Sigmoid colon (tissue), 7 donors: ENCODE measurements around the gene ZSCAN4. TPM values are rescaled to one million over a fixed set of nuclear protein-coding genes. Genes with fewer than 3 reads are reported as not detected.

ENCODE experiments used
- DNase-seq: peaks from one replicate; pipeline ENCODE4 v3.0.0-alpha.2; 2019
- H3K27ac ChIP-seq, 4 donors: fragments of 200-600 bp; sonication (generic); one replicate each; pipeline ENCODE4 v1.5.1; 2016 to 2019; ENCODE audit warnings: mild to moderate bottlenecking in 1 of 4
- H3K27me3 ChIP-seq, 3 donors: fragments of 200-600 bp; sonication (generic); one replicate each; pipeline ENCODE4 v1.5.1; 2019; ENCODE audit warnings: mild to moderate bottlenecking in 1 of 3
- H3K36me3 ChIP-seq, 4 donors: fragments of 200-600 bp; sonication (generic); one replicate each; pipeline ENCODE4 v1.5.1; 2016 to 2019
- H3K4me1 ChIP-seq, 4 donors: fragments of 200-600 bp; sonication (generic); one replicate each; pipeline ENCODE4 v1.5.1; 2017 to 2019
- H3K4me3 ChIP-seq, 4 donors: fragments of 200-600 bp; sonication (generic); one replicate each; pipeline ENCODE4 v1.5.1; 2017 to 2019; ENCODE audit warnings: mild to moderate bottlenecking in 2 of 4, moderate library complexity in 1 of 4
- H3K9me3 ChIP-seq, 4 donors: fragments of 200-600 bp in 3 of 4; sonication (generic) in 3 of 4; one replicate each; pipeline versions ENCODE4 v1.5.1 to v1.6.1; 2013 to 2019
- EP300 ChIP-seq, 4 donors: sonication (generic); formaldehyde crosslinking; IDR thresholded peaks; one replicate each; pipeline ENCODE4 v1.6.1; 2017; ENCODE audit warnings: antibody characterized with exemption in 4 of 4
- POLR2A ChIP-seq, 2 donors: fragments of 450-650 bp; IDR thresholded peaks; one replicate each; pipeline ENCODE4 v1.6.1; 2016; ENCODE audit warnings: antibody characterized with exemption in 2 of 2, mild to moderate bottlenecking in 2 of 2, moderate library complexity in 2 of 2
- POLR2AphosphoS5 ChIP-seq, 4 donors: sonication (generic); formaldehyde crosslinking; IDR thresholded peaks; one replicate each; pipeline ENCODE4 v1.6.1; 2017; ENCODE audit warnings: antibody characterized with exemption in 4 of 4
- WGBS, 2 donors: extraction: QIAGEN DNeasy Blood & Tissue Kit; methylation state at CpG; one replicate each; pipeline ENCODE4 v1.1.7; 2013; 5-methylcytosine and 5-hydroxymethylcytosine counted together
- intact Hi-C: fragments of 100-400 bp; cut with DNase I; formaldehyde crosslinking; loops from one replicate; pipeline ENCODE4 v1.15.1; 2023
- polyA plus RNA-seq, 3 donors: library from polyadenylated mRNA; stranded (reverse); fragments of 200-250 nt; gene quantifications; one replicate each; pipeline ENCODE4 v1.2.3, GENCODE V29; 2013
- total RNA-seq, 4 donors: library from RNA; depleted of rRNA; stranded (reverse); fragments of >200 nt; gene quantifications; one replicate each; pipeline ENCODE4 v1.1.0, GENCODE V29; 2016
- TF ChIP-seq, protein P1 (sequence below), 4 experiments: fragments of 450-650 bp in 3 of 4; fragments of 200-600 bp in 1 of 4; IDR thresholded peaks; one replicate each; pipeline ENCODE4 v1.5.1; 2016 to 2019; ENCODE audit warnings: antibody characterized with exemption in 4 of 4, mild to moderate bottlenecking in 3 of 4, moderate library complexity in 2 of 4
- donor health status: healthy with polysubstance abuse.
- donor health status: Bipolar disorder and iron deficiency.
- donor health status: healthy.

The ZSCAN4 gene
- total RNA-seq = under 1 TPM in 1 of 4 donors, not detected in 3; 0.36 TPM
- not detected for polyA plus RNA-seq

DNA sequence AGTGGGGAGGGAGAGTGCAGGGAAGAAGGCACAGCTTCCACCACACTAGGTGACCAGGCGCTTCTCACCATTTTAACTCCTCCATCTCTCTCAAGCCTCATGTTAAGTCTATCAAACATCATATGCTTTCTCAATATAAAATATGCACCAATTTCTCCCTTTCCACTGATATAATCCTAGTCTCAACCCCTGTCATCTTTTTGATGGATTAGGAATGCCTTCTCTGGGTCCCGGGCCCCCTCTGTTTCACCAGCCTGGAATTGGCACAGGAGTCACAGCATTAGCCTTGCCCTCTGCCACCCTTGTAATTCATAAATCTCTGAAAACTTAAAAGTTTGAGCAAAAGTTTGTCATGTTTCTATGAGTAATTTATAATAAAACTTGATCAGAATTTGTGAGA lies at the start of gene ZSCAN4:
Gene ZSCAN4, plus strand, starts transcription at position 301 of the 400 bp plus-strand sequence. CDS start 7,211 bp downstream, outside the sequence.
- Histone ChIP-seq H3K4me1 (peaks cover 0 to 12% (median 4%) of the 10 kb centered on the region in 4 donors), H3K4me3 (no peak within 1 kb of the TSS), H3K27me3 (no peaks in the 10 kb centered on the region), H3K27ac (no peak within 1 kb of the TSS), H3K36me3 (no peaks in the 10 kb centered on the region), H3K9me3 (no peaks in the 10 kb centered on the region)
- DNase-seq = no peak
- WGBS, 2 donors = 93% methylated on average over 2 of the region's 2 CpGs
- TF ChIP-seq EP300 (IDR thresholded peaks at IDR 0.05) = no peak
- TF ChIP-seq POLR2AphosphoS5 (IDR thresholded peaks at IDR 0.05) = no peak
- TF ChIP-seq POLR2A (IDR thresholded peaks at IDR 0.05) = no peak
- TF ChIP-seq, protein P1, sequence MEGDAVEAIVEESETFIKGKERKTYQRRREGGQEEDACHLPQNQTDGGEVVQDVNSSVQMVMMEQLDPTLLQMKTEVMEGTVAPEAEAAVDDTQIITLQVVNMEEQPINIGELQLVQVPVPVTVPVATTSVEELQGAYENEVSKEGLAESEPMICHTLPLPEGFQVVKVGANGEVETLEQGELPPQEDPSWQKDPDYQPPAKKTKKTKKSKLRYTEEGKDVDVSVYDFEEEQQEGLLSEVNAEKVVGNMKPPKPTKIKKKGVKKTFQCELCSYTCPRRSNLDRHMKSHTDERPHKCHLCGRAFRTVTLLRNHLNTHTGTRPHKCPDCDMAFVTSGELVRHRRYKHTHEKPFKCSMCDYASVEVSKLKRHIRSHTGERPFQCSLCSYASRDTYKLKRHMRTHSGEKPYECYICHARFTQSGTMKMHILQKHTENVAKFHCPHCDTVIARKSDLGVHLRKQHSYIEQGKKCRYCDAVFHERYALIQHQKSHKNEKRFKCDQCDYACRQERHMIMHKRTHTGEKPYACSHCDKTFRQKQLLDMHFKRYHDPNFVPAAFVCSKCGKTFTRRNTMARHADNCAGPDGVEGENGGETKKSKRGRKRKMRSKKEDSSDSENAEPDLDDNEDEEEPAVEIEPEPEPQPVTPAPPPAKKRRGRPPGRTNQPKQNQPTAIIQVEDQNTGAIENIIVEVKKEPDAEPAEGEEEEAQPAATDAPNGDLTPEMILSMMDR (IDR thresholded peaks at IDR 0.05) = no peak
- intact Hi-C loops = no loop called here

DNA sequence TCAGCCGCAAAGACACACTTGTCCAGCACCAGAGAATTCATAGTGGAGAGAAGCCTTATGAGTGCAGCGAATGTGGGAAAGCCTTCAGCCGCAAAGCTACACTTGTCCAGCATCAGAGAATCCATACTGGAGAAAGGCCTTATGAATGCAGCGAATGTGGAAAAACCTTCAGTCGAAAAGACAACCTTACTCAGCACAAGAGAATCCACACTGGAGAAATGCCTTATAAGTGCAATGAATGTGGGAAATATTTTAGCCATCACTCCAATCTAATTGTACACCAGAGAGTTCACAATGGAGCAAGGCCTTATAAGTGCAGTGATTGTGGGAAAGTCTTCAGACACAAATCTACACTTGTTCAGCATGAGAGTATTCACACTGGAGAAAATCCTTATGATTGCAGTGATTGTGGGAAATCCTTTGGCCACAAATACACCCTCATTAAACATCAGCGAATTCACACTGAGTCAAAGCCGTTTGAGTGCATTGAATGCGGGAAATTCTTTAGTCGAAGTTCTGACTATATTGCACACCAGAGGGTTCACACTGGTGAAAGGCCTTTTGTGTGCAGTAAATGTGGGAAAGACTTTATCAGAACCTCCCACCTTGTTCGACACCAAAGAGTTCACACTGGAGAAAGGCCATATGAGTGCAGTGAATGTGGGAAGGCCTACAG lies 47.9 kb upstream of the ZSCAN4 start:
- Histone ChIP-seq H3K9me3 (peaks cover 74 to 99% (median 89%) of the 10 kb centered on the region in 4 donors), H3K36me3 (peaks cover 38 to 92% (median 66%) of the 10 kb centered on the region in 4 donors), H3K27ac (no peak overlapping the region), H3K4me3 (no peak overlapping the region), H3K27me3 (no peaks in the 10 kb centered on the region), H3K4me1 (peaks cover 0 to 2% (median 0%) of the 10 kb centered on the region in 4 donors)
- DNase-seq = no peak
- intact Hi-C loops = no loop called here
- TF ChIP-seq POLR2A (IDR thresholded peaks at IDR 0.05) = no peak
- no peak for TF ChIP-seq EP300 (IDR thresholded peaks at IDR 0.05)
- 98% methylated on average over 10 of the region's 10 CpGs for WGBS, 2 donors

DNA sequence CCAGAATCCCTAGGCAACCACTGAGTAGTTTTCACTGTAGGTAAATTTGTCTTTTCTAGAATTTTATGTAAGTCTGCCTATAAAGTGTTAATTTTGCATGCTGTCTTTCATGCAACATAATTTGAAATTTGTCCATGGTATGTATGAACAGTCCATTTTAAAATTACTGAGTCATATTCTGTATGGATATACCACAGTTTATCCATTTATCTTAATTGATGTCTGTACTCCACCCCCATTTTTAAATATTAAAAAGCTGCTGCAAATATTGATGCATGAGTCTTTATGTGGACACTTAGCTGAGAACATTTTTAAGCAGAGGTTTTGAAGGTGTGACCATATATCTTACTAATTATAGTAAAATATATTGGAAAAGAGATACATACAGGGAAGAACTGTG lies 45.6 kb upstream of the ZSCAN4 start:
- Histone ChIP-seq H3K36me3 (peaks cover 38 to 69% (median 44%) of the 10 kb centered on the region in 4 donors), H3K9me3 (peaks cover 56 to 87% (median 68%) of the 10 kb centered on the region in 4 donors)
- TF ChIP-seq POLR2AphosphoS5 (IDR thresholded peaks at IDR 0.05) (no peak), POLR2A (IDR thresholded peaks at IDR 0.05) (no peak), EP300 (IDR thresholded peaks at IDR 0.05) (no peak)
- TF ChIP-seq, protein P1 (IDR thresholded peaks at IDR 0.05) = no peak

DNA sequence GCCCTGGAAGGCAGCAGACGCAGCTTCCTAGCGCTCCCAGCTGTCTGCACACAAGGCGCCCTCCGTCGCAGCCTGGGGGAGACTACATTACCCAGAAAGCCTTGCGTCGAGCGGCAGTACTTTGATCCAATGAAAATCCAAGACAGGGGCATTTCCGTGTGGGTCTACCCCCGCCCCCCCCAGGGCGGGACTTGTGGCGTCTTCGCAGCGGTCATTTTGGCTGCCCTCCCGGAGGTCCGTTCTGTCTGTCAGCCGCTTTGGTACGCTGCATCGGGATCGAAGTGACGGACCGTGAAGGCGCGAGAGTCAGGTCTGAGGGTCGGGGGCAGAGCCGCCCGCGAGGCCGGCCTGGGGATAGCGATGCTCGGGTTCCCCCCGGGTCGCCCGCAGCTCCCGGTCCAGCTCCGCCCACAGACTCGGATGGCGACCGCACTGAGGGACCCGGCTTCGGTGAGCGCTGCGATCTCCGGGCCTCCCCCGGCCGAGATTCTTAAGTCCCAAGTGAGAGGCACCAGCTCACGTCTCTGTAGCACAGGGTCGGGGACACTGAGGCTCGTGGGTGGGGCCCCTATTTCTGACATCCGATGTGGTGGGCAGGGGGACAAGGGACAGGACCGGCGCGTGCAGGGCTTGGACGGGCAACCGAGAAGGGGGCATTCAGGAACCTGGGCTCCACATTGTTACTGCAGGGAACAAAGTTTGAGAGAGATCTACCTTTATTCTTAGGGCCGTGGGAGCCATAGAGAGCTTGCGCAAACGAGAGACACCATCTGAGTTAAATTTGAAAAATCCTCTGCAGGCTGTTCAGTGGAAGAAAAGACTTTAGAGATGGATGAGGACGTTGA lies 35.5 kb upstream of the ZSCAN4 start, which contains the start of gene ZNF211:
Gene ZNF211, plus strand, starts transcription at position 182 of the 845 bp plus-strand sequence. Its CDS starts 179 bp downstream, at position 361.
- intact Hi-C loops = loop anchor here (2.0 to 5.0 kb wide), 2 partner anchors 48 to 51 kb away; partner anchors contain the start of genes ZIK1 and ZNF551
- Histone ChIP-seq H3K4me1 (peaks cover 0 to 18% (median 10%) of the 10 kb centered on the region in 4 donors), H3K27me3 (no peaks in the 10 kb centered on the region), H3K36me3 (peaks cover 6 to 49% (median 35%) of the 10 kb centered on the region in 4 donors), H3K4me3 (peak within 1 kb of the TSS; percentile 63 to 93 (median 80)), H3K9me3 (peaks cover 8 to 21% (median 12%) of the 10 kb centered on the region in 4 donors), H3K27ac (peak within 1 kb of the TSS; percentile 85 to 89 (median 86))
- DNase-seq = peak; percentile 96
- TF ChIP-seq POLR2AphosphoS5 (IDR thresholded peaks at IDR 0.05) = peak; percentile 54 to 78 (median 72)
- TF ChIP-seq EP300 (IDR thresholded peaks at IDR 0.05) = no peak
- TF ChIP-seq, protein P1 (IDR thresholded peaks at IDR 0.05) = no peak
- TF ChIP-seq POLR2A (IDR thresholded peaks at IDR 0.05) = no peak
- 2% methylated on average over 59 of the region's 59 CpGs for WGBS, 2 donors

More for the DNA sequence above, 45.6 kb upstream of the ZSCAN4 start:
- H3K27ac ChIP-seq = no peak overlapping the region
- H3K4me1 ChIP-seq = no peaks in the 10 kb centered on the region
- no peaks in the 10 kb centered on the region for H3K27me3 ChIP-seq
- intact Hi-C loops = no loop called here
- H3K4me3 ChIP-seq = no peak overlapping the region
- DNase-seq = no peak

GRCh38 chr19:57633832-57634131 lies 35.0 kb upstream of the ZSCAN4 start:
- WGBS, 2 donors = 67 to 78% methylated on average over 6 of the region's 6 CpGs
- Histone ChIP-seq H3K4me3 (peak overlapping the region; percentile 63 to 93 (median 80)), H3K4me1 (peaks cover 0 to 18% (median 10%) of the 10 kb centered on the region in 4 donors), H3K27me3 (no peaks in the 10 kb centered on the region), H3K27ac (peak overlapping the region; percentile 85 to 89 (median 86)), H3K36me3 (peaks cover 11 to 55% (median 38%) of the 10 kb centered on the region in 4 donors), H3K9me3 (peaks cover 8 to 27% (median 13%) of the 10 kb centered on the region in 4 donors)
- no peak for TF ChIP-seq POLR2A (IDR thresholded peaks at IDR 0.05)
- TF ChIP-seq EP300 (IDR thresholded peaks at IDR 0.05) = no peak
- no peak for TF ChIP-seq POLR2AphosphoS5 (IDR thresholded peaks at IDR 0.05)
- TF ChIP-seq, protein P1 (IDR thresholded peaks at IDR 0.05) = no peak
- no peak for DNase-seq
- intact Hi-C loops = loop anchor here (2.0 to 5.0 kb wide), 2 partner anchors 47 to 51 kb away; partner anchors contain the start of genes ZIK1 and ZNF551
